Prostate gland (tissue), 2 donors: ENCODE measurements around the gene CAPS. TPM values are rescaled to one million over a fixed set of nuclear protein-coding genes. Genes with fewer than 3 reads are reported as not detected.

Source experiments
- DNase-seq: peaks from one replicate; pipeline ENCODE4 v3.0.0-alpha.2; 2019; ENCODE audit warnings: low spot score
- H3K27ac ChIP-seq, 2 donors: fragments of 200-600 bp; sonication (generic); 2 replicates each; pipeline ENCODE4 v1.5.1; 2017 to 2019
- H3K27me3 ChIP-seq: fragments of 200-600 bp; sonication (generic); replicated peaks from 2 replicates; pipeline ENCODE4 v1.5.1; 2019; ENCODE audit not compliant: insufficient read depth
- H3K36me3 ChIP-seq, 2 donors: fragments of 200-600 bp; sonication (generic); 1 replicate in 1 of 2; 2 replicates in 1 of 2; pipeline versions ENCODE4 v1.5.1 to v1.8.1; 2017 to 2019
- H3K4me1 ChIP-seq: fragments of 200-600 bp; sonication (generic); replicated peaks from 2 replicates; pipeline ENCODE4 v1.5.1; 2019
- H3K4me3 ChIP-seq, 2 donors: fragments of 200-600 bp; sonication (generic); 2 replicates each; pipeline ENCODE4 v1.5.1; 2017 to 2019
- H3K9me3 ChIP-seq: fragments of 200-600 bp; sonication (generic); 2 replicates; pipeline ENCODE4 v1.5.1; 2017
- CTCF ChIP-seq, 4 experiments: fragments of 200-600 bp in 2 of 4; fragments of 450-650 bp in 2 of 4; sonication (generic) in 2 of 4; IDR thresholded peaks; 1 replicate in 3 of 4; 2 replicates in 1 of 4; pipeline ENCODE4 v1.5.1; 2016 to 2019; ENCODE audit warnings: antibody characterized with exemption in 4 of 4, mild to moderate bottlenecking in 2 of 4, moderate library complexity in 2 of 4
- POLR2A ChIP-seq: fragments of 450-650 bp; IDR thresholded peaks from one replicate; pipeline ENCODE4 v1.6.1; 2016; ENCODE audit warnings: antibody characterized with exemption, mild to moderate bottlenecking
- POLR2AphosphoS5 ChIP-seq: sonication (generic); formaldehyde crosslinking; IDR thresholded peaks from one replicate; pipeline ENCODE4 v1.6.1; 2017; ENCODE audit warnings: antibody characterized with exemption
- WGBS: methylation state at CpG from one replicate; pipeline ENCODE4 v1.1.5; 2018; 5-methylcytosine and 5-hydroxymethylcytosine counted together
- intact Hi-C: fragments of 100-400 bp; cut with DNase I; formaldehyde crosslinking; loops from one replicate; pipeline ENCODE4 v1.14.2; 2022
- total RNA-seq, 2 donors: library from RNA; depleted of rRNA; stranded (reverse); fragments of >200 nt; gene quantifications; one replicate each; pipeline ENCODE4 v1.1.0, GENCODE V29; 2016

CAPS gene
- total RNA-seq, 2 donors from 2014 or later, result 27.9 to 36.8 TPM

GRCh38 chr19:5918463-5919079 is 4.5 kb downstream of the CAPS start:
- no peak for DNase-seq
- WGBS, result 91% methylated on average over 20 of the region's 20 CpGs
- H3K36me3 ChIP-seq, result peaks cover 10 to 15% of the 10 kb centered on the region in 2 donors

GRCh38 chr19:5921516-5922160 is 7.6 kb downstream of the CAPS start:
- TF ChIP-seq POLR2A (no peak), POLR2AphosphoS5 (no peak)
- 85% methylated on average over 21 of the region's 21 CpGs for whole genome bisulfite sequencing
- H3K27me3 ChIP-seq, result no peaks in the 10 kb centered on the region
- peaks cover 24 to 29% of the 10 kb centered on the region in 2 donors for H3K36me3 ChIP-seq
- H3K4me3 ChIP-seq, result no peak overlapping the region
- intact Hi-C loops, result no loop called here
- no peaks in the 10 kb centered on the region for H3K4me1 ChIP-seq
- no peak overlapping the region for H3K27ac ChIP-seq
- DNase-seq, result no peak
- no peaks in the 10 kb centered on the region for H3K9me3 ChIP-seq

More at GRCh38 chr19:5918463-5919079, 4.5 kb downstream of the CAPS start:
- Histone ChIP-seq H3K27ac (no peak overlapping the region), H3K4me3 (no peak overlapping the region), H3K4me1 (peaks cover 17% of the 10 kb centered on the region), H3K27me3 (no peaks in the 10 kb centered on the region), H3K9me3 (no peaks in the 10 kb centered on the region)
- TF ChIP-seq CTCF (IDR thresholded peaks at IDR 0.05) (no peak), POLR2A (no peak), POLR2AphosphoS5 (no peak)
- intact Hi-C loops, result no loop called here

GRCh38 chr19:5922161-5922545 is 8.1 kb downstream of the CAPS start:
- TF ChIP-seq POLR2AphosphoS5, result no peak
- no peak for TF ChIP-seq POLR2A
- no peak for TF ChIP-seq CTCF (IDR thresholded peaks at IDR 0.05)
- no peak for DNase-seq
- peaks cover 24 to 27% of the 10 kb centered on the region in 2 donors for H3K36me3 ChIP-seq
- no peak overlapping the region for H3K27ac ChIP-seq
- WGBS, result 84% methylated on average over 12 of the region's 12 CpGs
- no peaks in the 10 kb centered on the region for H3K27me3 ChIP-seq
- intact Hi-C loops, result no loop called here
- H3K4me1 ChIP-seq, result no peaks in the 10 kb centered on the region
- no peaks in the 10 kb centered on the region for H3K9me3 ChIP-seq
- no peak overlapping the region for H3K4me3 ChIP-seq

GRCh38 chr19:5923356-5923755 is 9.3 kb downstream of the CAPS start:
- TF ChIP-seq POLR2AphosphoS5, result no peak
- no peak for TF ChIP-seq POLR2A
- no peak for TF ChIP-seq CTCF (IDR thresholded peaks at IDR 0.05)
- intact Hi-C loops, result no loop called here
- Histone ChIP-seq H3K27me3 (no peaks in the 10 kb centered on the region), H3K4me1 (no peaks in the 10 kb centered on the region), H3K9me3 (no peaks in the 10 kb centered on the region), H3K4me3 (no peak overlapping the region), H3K27ac (no peak overlapping the region), H3K36me3 (peaks cover 19 to 22% of the 10 kb centered on the region in 2 donors)
- DNase-seq, result no peak
- WGBS, result 96% methylated on average over 16 of the region's 16 CpGs

GRCh38 chr19:5925830-5926427 is 11.9 kb downstream of the CAPS start:
- no peak for TF ChIP-seq POLR2AphosphoS5
- no peak for TF ChIP-seq CTCF (IDR thresholded peaks at IDR 0.05)
- no peak for TF ChIP-seq POLR2A
- no peak for DNase-seq
- H3K27ac ChIP-seq, result no peak overlapping the region
- 84% methylated on average over 18 of the region's 18 CpGs for WGBS
- H3K4me1 ChIP-seq, result no peaks in the 10 kb centered on the region
- no peak overlapping the region for H3K4me3 ChIP-seq
- no peaks in the 10 kb centered on the region for H3K27me3 ChIP-seq
- intact Hi-C loops, result no loop called here
- H3K9me3 ChIP-seq, result no peaks in the 10 kb centered on the region
- H3K36me3 ChIP-seq, result peaks cover 19 to 22% of the 10 kb centered on the region in 2 donors
